ENCODE measurements around the gene CKS1B. TPM values are rescaled to one million over a fixed set of nuclear protein-coding genes. Genes with fewer than 3 reads are reported as not detected.

Gene CKS1B
- total RNA-seq, 2 experiments from 2014 or later: 283 to 291 TPM

DNA sequence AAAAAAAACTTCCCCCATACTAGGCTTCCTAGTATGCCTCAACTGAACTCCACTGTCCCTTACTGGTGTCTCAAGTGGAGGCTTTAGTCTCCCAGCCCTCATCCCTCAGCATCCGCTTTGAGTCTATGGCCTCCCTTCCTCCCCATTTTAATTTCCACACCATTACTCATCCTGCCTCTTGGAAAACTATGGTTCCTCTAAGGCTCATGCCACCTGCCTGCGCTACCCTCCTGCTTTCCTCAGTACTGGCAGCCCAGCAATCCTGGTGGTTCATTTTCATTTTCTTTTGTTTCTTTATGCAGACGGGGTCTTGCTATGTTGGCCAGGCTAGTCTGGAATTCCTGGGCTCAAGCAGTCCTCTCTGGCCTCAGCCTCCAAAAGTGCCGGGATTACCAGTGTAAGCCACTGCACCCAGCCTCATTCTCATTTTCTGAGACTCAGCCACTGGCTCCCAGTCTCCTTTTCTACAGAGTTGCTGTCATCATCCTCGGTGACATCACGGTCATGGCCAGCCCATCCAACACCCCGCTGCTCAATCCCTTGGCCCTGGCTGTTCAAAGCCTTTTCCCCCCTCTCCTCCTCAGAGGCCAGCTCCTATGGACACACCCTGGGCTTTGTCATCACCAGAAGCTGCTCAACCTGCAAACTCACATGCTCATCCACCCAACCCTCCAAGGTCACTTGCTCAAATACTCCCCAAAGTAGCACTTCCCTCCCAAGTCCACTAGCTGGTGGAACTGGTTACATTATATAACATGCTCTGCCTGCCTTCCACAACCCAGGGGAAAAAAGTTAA is 35.7 kb upstream of the CKS1B start:
- intact Hi-C loops (cut with micrococcal nuclease): loop anchor here (5.0 kb wide), 3 partner anchors 198 to 612 kb away; partner anchors contain the start of genes ATP8B2 and SLC50A1
- H3K9me3 Mint-ChIP-seq: no peaks in the 10 kb centered on the region
- CTCF ChIA-PET: interaction anchor here (1.1 kb wide), 1 partner anchor 59 kb away, joined by 3 read pairs; no protein-coding TSS in a partner anchor
- H3K36me3 Mint-ChIP-seq (ENCODE audit: low read depth): peaks cover 5% of the 10 kb centered on the region
- peak overlapping the region; percentile 97 for H3K27ac Mint-ChIP-seq
- DNase-seq: no peak
- H3K4me3 Mint-ChIP-seq: peak overlapping the region; percentile 83
- H3K4me1 Mint-ChIP-seq (ENCODE audit: low read depth): peaks cover 69% of the 10 kb centered on the region
- no peaks in the 10 kb centered on the region for H3K27me3 Mint-ChIP-seq (ENCODE audit: low read depth)

DNA sequence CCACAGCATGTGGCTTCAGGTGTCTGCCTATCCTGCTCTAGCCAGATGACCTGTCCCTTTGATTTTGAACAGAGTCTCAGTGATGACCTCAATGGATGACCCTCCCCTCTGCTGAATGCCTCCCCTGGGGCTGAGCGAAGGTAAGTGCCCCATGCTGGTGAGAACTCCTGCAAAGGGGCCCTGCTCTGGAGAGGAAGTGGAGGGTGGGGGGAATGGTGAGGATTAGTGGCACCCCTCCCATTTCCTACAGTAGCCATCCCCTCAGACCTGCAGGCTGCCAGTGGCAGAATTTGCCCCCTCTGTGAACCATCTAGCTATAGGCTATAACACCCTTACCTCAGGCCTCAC is 34.3 kb upstream of the CKS1B start:
- peaks cover 4% of the 10 kb centered on the region for H3K36me3 Mint-ChIP-seq (ENCODE audit: low read depth)
- peak overlapping the region; percentile 92 for H3K27ac Mint-ChIP-seq

GRCh38 chr1:154940651-154941194 is 33.8 kb upstream of the CKS1B start:
- no peak overlapping the region for H3K4me3 Mint-ChIP-seq

More for the DNA sequence above, 34.3 kb upstream of the CKS1B start:
- no peak for DNase-seq
- Mint-ChIP-seq H3K4me1 (ENCODE audit: low read depth) (peaks cover 66% of the 10 kb centered on the region), H3K27me3 (ENCODE audit: low read depth) (no peaks in the 10 kb centered on the region), H3K9me3 (no peaks in the 10 kb centered on the region), H3K4me3 (no peak overlapping the region)
- intact Hi-C loops (cut with micrococcal nuclease): no loop called here
- CTCF ChIA-PET: interaction anchor here (0.9 to 1.4 kb wide), 4 partner anchors 12 to 271 kb away, joined by 3 to 4 read pairs (median 4); no protein-coding TSS in a partner anchor

GRCh38 chr1:154941333-154942013 is 33.0 kb upstream of the CKS1B start:
- intact Hi-C loops (cut with micrococcal nuclease): no loop called here
- H3K9me3 Mint-ChIP-seq: no peaks in the 10 kb centered on the region
- no peak for DNase-seq
- H3K4me3 Mint-ChIP-seq: no peak overlapping the region
- peaks cover 62% of the 10 kb centered on the region for H3K4me1 Mint-ChIP-seq (ENCODE audit: low read depth)
- H3K27ac Mint-ChIP-seq: peak overlapping the region; percentile 92
- CTCF ChIA-PET: interaction anchor here (1.4 kb wide), 1 partner anchor 67 kb away, joined by 3 read pairs; no protein-coding TSS in a partner anchor
- no peaks in the 10 kb centered on the region for H3K27me3 Mint-ChIP-seq (ENCODE audit: low read depth)
- peaks cover under 1% of the 10 kb centered on the region for H3K36me3 Mint-ChIP-seq (ENCODE audit: low read depth)

More at GRCh38 chr1:154940651-154941194, 33.8 kb upstream of the CKS1B start:
- CTCF ChIA-PET: interaction anchor here (0.9 to 1.4 kb wide), 4 partner anchors 11 to 271 kb away, joined by 3 to 4 read pairs (median 4); no protein-coding TSS in a partner anchor
- peaks cover 65% of the 10 kb centered on the region for H3K4me1 Mint-ChIP-seq (ENCODE audit: low read depth)
- intact Hi-C loops (cut with micrococcal nuclease): no loop called here
- DNase-seq: peak; percentile 55
- no peaks in the 10 kb centered on the region for H3K9me3 Mint-ChIP-seq
- no peaks in the 10 kb centered on the region for H3K27me3 Mint-ChIP-seq (ENCODE audit: low read depth)
- H3K36me3 Mint-ChIP-seq (ENCODE audit: low read depth): peaks cover 3% of the 10 kb centered on the region
- peak overlapping the region; percentile 92 for H3K27ac Mint-ChIP-seq

- Mint-ChIP-seq H3K4me1 (ENCODE audit: low read depth) (peaks cover 52% of the 10 kb centered on the region), H3K36me3 (ENCODE audit: low read depth) (peaks cover 5% of the 10 kb centered on the region), H3K27me3 (ENCODE audit: low read depth) (no peaks in the 10 kb centered on the region), H3K9me3 (no peaks in the 10 kb centered on the region), H3K4me3 (no peak overlapping the region), H3K27ac (peak overlapping the region; percentile 92)
- CTCF ChIA-PET: interaction anchor here (0.6 to 1.6 kb wide), 17 partner anchors 8 to 381 kb away, joined by 3 to 7 read pairs (median 3); partner anchors contain the start of gene PMVK
- peak; percentile 65 for DNase-seq
- intact Hi-C loops (cut with micrococcal nuclease): no loop called here
These were observed 30.7 kb upstream of the CKS1B start for GRCh38 chr1:154943649-154944400.

GRCh38 chr1:154944401-154945159 is 29.9 kb upstream of the CKS1B start:
- intact Hi-C loops (cut with micrococcal nuclease): no loop called here
- no peak overlapping the region for H3K4me3 Mint-ChIP-seq
- H3K4me1 Mint-ChIP-seq (ENCODE audit: low read depth): peaks cover 53% of the 10 kb centered on the region
- peak overlapping the region; percentile 92 for H3K27ac Mint-ChIP-seq
- H3K36me3 Mint-ChIP-seq (ENCODE audit: low read depth): peaks cover 5% of the 10 kb centered on the region
- CTCF ChIA-PET: interaction anchor here (0.7 to 2.9 kb wide), 18 partner anchors 9 to 382 kb away, joined by 3 to 7 read pairs (median 4); partner anchors contain the start of gene PMVK
- H3K27me3 Mint-ChIP-seq (ENCODE audit: low read depth): no peaks in the 10 kb centered on the region
- DNase-seq: no peak
- no peaks in the 10 kb centered on the region for H3K9me3 Mint-ChIP-seq

GRCh38 chr1:154945160-154945961 is 29.1 kb upstream of the CKS1B start:
- H3K4me3 Mint-ChIP-seq: no peak overlapping the region
- intact Hi-C loops (cut with micrococcal nuclease): no loop called here
- peaks cover 6% of the 10 kb centered on the region for H3K36me3 Mint-ChIP-seq (ENCODE audit: low read depth)
- H3K27ac Mint-ChIP-seq: peak overlapping the region; percentile 30
- no peaks in the 10 kb centered on the region for H3K27me3 Mint-ChIP-seq (ENCODE audit: low read depth)
- CTCF ChIA-PET: interaction anchor here (0.6 to 2.9 kb wide), 5 partner anchors 9 to 276 kb away, joined by 3 to 6 read pairs (median 4); partner anchors contain the start of gene PMVK
- no peaks in the 10 kb centered on the region for H3K9me3 Mint-ChIP-seq
- DNase-seq: no peak
- H3K4me1 Mint-ChIP-seq (ENCODE audit: low read depth): peaks cover 49% of the 10 kb centered on the region

- no peak for DNase-seq
- CTCF ChIA-PET: interaction anchor here (0.6 to 2.9 kb wide), 4 partner anchors 15 to 277 kb away, joined by 3 to 6 read pairs (median 4); no protein-coding TSS in a partner anchor
- H3K36me3 Mint-ChIP-seq (ENCODE audit: low read depth): peaks cover 12% of the 10 kb centered on the region
- H3K27ac Mint-ChIP-seq: peak overlapping the region; percentile 41
- H3K9me3 Mint-ChIP-seq: no peaks in the 10 kb centered on the region
- intact Hi-C loops (cut with micrococcal nuclease): no loop called here
- no peak overlapping the region for H3K4me3 Mint-ChIP-seq
- H3K4me1 Mint-ChIP-seq (ENCODE audit: low read depth): peaks cover 49% of the 10 kb centered on the region
- H3K27me3 Mint-ChIP-seq (ENCODE audit: low read depth): no peaks in the 10 kb centered on the region
These were observed 28.3 kb upstream of the CKS1B start for GRCh38 chr1:154945962-154946850.

DNA sequence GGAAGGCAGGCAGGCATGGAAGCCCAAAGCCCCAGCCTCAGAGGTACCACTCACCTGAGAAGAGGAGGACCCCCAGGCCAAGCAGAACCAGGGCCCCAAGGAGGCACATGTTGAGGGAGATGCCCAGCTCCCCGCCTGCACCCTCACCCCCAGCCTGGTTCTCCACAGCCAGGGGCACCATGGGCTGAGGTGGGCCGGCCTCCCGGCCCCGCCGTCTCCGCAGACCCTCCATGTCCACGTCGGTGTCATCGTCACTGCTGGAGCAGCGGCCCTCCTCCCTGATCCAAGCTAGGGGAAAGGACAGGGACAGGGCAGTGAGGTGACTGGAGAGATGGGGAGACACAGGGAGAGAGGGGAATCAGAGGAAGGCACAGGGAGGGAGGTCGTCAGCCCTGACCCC is 26.4 kb upstream of the CKS1B start:
- intact Hi-C loops (cut with micrococcal nuclease): no loop called here
- Mint-ChIP-seq H3K4me1 (ENCODE audit: low read depth) (peaks cover 48% of the 10 kb centered on the region), H3K27me3 (ENCODE audit: low read depth) (no peaks in the 10 kb centered on the region), H3K9me3 (no peaks in the 10 kb centered on the region), H3K36me3 (ENCODE audit: low read depth) (peaks cover 12% of the 10 kb centered on the region), H3K4me3 (no peak overlapping the region), H3K27ac (peak overlapping the region; percentile 77)
- CTCF ChIA-PET: interaction anchor here (1.0 to 1.6 kb wide), 3 partner anchors 31 to 96 kb away, joined by 4 to 5 read pairs (median 4); no protein-coding TSS in a partner anchor
- no peak for DNase-seq
